ENCODE measurements around the gene NPLOC4. TPM values are rescaled to one million over a fixed set of nuclear protein-coding genes. Genes with fewer than 3 reads are reported as not detected.

Gene NPLOC4
- total and polyA plus RNA-seq, 9 of the 15 experiments (the other 6 are each of a cell fraction or from before 2014, with no cell fraction given), result 1.5 to 116 (median 64.5) TPM

GRCh38 chr17:81511804-81512561, 124.9 kb downstream of the NPLOC4 start (continued):
- TF ChIP-seq CHD7 (IDR thresholded peaks at IDR 0.05; ENCODE audit: low read depth, low read length) (peak; percentile 39), BRF1 (IDR thresholded peaks at IDR 0.05; ENCODE audit: borderline replicate concordance, extremely low read depth, insufficient read length) (no peak), TCF7 (IDR thresholded peaks at IDR 0.05; ENCODE audit: borderline replicate concordance) (no peak), ZBTB8A (IDR thresholded peaks at IDR 0.05; ENCODE audit: partially characterized antibody) (no peak), FOSL1 (tag; conservative IDR thresholded peaks at IDR 0.05) (no peak), ZFX (CRISPR knock-in tag; IDR thresholded peaks at IDR 0.05) (no peak), ZNF316 (IDR thresholded peaks at IDR 0.05) (no peak), ZNF512 (tag; IDR thresholded peaks at IDR 0.05) (no peak), ZNF277 (CRISPR knock-in tag; IDR thresholded peaks at IDR 0.05; ENCODE audit: borderline replicate concordance) (no peak), BHLHE40 (IDR thresholded peaks at IDR 0.05; ENCODE audit: low read length) (no peak)
- TF ChIP-seq, protein P1, sequence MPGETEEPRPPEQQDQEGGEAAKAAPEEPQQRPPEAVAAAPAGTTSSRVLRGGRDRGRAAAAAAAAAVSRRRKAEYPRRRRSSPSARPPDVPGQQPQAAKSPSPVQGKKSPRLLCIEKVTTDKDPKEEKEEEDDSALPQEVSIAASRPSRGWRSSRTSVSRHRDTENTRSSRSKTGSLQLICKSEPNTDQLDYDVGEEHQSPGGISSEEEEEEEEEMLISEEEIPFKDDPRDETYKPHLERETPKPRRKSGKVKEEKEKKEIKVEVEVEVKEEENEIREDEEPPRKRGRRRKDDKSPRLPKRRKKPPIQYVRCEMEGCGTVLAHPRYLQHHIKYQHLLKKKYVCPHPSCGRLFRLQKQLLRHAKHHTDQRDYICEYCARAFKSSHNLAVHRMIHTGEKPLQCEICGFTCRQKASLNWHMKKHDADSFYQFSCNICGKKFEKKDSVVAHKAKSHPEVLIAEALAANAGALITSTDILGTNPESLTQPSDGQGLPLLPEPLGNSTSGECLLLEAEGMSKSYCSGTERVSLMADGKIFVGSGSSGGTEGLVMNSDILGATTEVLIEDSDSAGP (CRISPR knock-in tag; IDR thresholded peaks at IDR 0.05), result no peak

All from K562 (cell line).